HG02759 (cell line): ENCODE measurements around the gene AFAP1.

Source experiments
- ATAC-seq: cut with Tn5 transposase; IDR thresholded peaks from one replicate; pipeline ENCODE4 v1.9.1; 2021; ENCODE audit warnings: mild to moderate bottlenecking, moderate library complexity; ENCODE audit not compliant: unreplicated experiment

AFAP1 gene

GRCh38 chr4:7939377-7940108 lies at the start of gene AFAP1:
Gene AFAP1, minus strand, starts transcription at chr4:7939861. Its CDS starts 67,783 bp downstream, at chr4:7872078.
- peak; percentile 93 for ATAC-seq

- no peak for ATAC-seq
These were observed 48.8 kb upstream of the AFAP1 start for GRCh38 chr4:7988437-7988836.

GRCh38 chr4:7987148-7987989 lies 47.7 kb upstream of the AFAP1 start:
- peak; percentile 77 for ATAC-seq

- no peak for ATAC-seq
These were observed 46.3 kb upstream of the AFAP1 start for GRCh38 chr4:7985891-7986441.

GRCh38 chr4:7985072-7985471 lies 45.4 kb upstream of the AFAP1 start:
- ATAC-seq: no peak

GRCh38 chr4:7984286-7984925 lies 44.7 kb upstream of the AFAP1 start:
- ATAC-seq: no peak

- ATAC-seq: no peak
These were observed 43.6 kb upstream of the AFAP1 start for GRCh38 chr4:7983296-7983695.

- no peak for ATAC-seq
These were observed 42.2 kb upstream of the AFAP1 start for GRCh38 chr4:7981738-7982394.

- no peak for ATAC-seq
These were observed 40.4 kb upstream of the AFAP1 start for GRCh38 chr4:7980036-7980435.

- ATAC-seq: no peak
These were observed 39.9 kb upstream of the AFAP1 start for GRCh38 chr4:7979652-7979968.

GRCh38 chr4:7978907-7979651 lies 39.4 kb upstream of the AFAP1 start:
- ATAC-seq: no peak

- ATAC-seq: no peak
These were observed 38.8 kb upstream of the AFAP1 start for GRCh38 chr4:7978489-7978888.

- no peak for ATAC-seq
These were observed 37.0 kb upstream of the AFAP1 start for GRCh38 chr4:7976634-7977033.

GRCh38 chr4:7976025-7976424 lies 36.4 kb upstream of the AFAP1 start:
- no peak for ATAC-seq

GRCh38 chr4:7974425-7974824 lies 34.8 kb upstream of the AFAP1 start:
- no peak for ATAC-seq

GRCh38 chr4:7973545-7973981 lies 33.9 kb upstream of the AFAP1 start:
- ATAC-seq: no peak

- no peak for ATAC-seq
These were observed 32.3 kb upstream of the AFAP1 start for GRCh38 chr4:7971881-7972500.

GRCh38 chr4:7971159-7971631 lies 31.5 kb upstream of the AFAP1 start:
- ATAC-seq: no peak

- ATAC-seq: peak; percentile 15
These were observed 30.8 kb upstream of the AFAP1 start for GRCh38 chr4:7970361-7970946.
